Measurements from ENCODE around the gene MBNL1. TPM values are rescaled to one million over a fixed set of nuclear protein-coding genes. Genes with fewer than 3 reads are reported as not detected.

The MBNL1 gene
- total and polyA plus RNA-seq, 2 of the 4 experiments (the other 2 are of a cell fraction), result 127 to 664 TPM

GRCh38 chr3:152434142-152434541 is 165.4 kb downstream of the MBNL1 start:
- H4K20me1 ChIP-seq (ENCODE audit: insufficient read depth, low read length), result peaks cover 18% of the 10 kb centered on the region
- TF ChIP-seq BHLHE40 (IDR thresholded peaks at IDR 0.05; ENCODE audit: low read depth, low read length), result no peak
- TF ChIP-seq RFX5 (IDR thresholded peaks at IDR 0.05; ENCODE audit: low read depth, low read length), result no peak
- TF ChIP-seq ELK1 (IDR thresholded peaks at IDR 0.05; ENCODE audit: borderline replicate concordance, low read depth, low read length), result no peak
- TF ChIP-seq SMC3 (IDR thresholded peaks at IDR 0.05; ENCODE audit: low read depth, low read length), result no peak
- TF ChIP-seq MAFK (IDR thresholded peaks at IDR 0.05; ENCODE audit: low read depth, low read length), result no peak
- no peak for TF ChIP-seq CEBPB (IDR thresholded peaks at IDR 0.05; ENCODE audit: low read depth, low read length)
- no peak for TF ChIP-seq POLR2A (IDR thresholded peaks at IDR 0.05; ENCODE audit: low read depth, low read length)
- TF ChIP-seq FOS (IDR thresholded peaks at IDR 0.05; ENCODE audit: low read depth, low read length), result no peak
- TF ChIP-seq RCOR1 (IDR thresholded peaks at IDR 0.05; ENCODE audit: insufficient replicate concordance, low read length), result no peak
- TF ChIP-seq MAZ (IDR thresholded peaks at IDR 0.05; ENCODE audit: borderline replicate concordance, low read depth, low read length), result no peak
- no peak for TF ChIP-seq RAD21 (IDR thresholded peaks at IDR 0.05; ENCODE audit: low read length)
- TF ChIP-seq CTCF (conservative IDR thresholded peaks at IDR 0.05; ENCODE audit: low read depth, low read length), result no peak
- dilution Hi-C loops (cut with HindIII; ENCODE audit: low sequenced_read_pairs, unreplicated experiment), result no loop called here

More at GRCh38 chr3:152434142-152434541, 165.4 kb downstream of the MBNL1 start:
- peaks cover 8% of the 10 kb centered on the region for H3K4me1 ChIP-seq (ENCODE audit: control insufficient read depth, insufficient read depth, low read length)
- H3K9me1 ChIP-seq (ENCODE audit: insufficient read depth, low read length), result peaks cover 4% of the 10 kb centered on the region
- H3K56ac ChIP-seq (ENCODE audit: extremely low read depth, insufficient read depth, low read length), result no peak overlapping the region
- DNase-seq (no peak), ATAC-seq (ENCODE audit: low read depth) (no peak)
- no peak overlapping the region for H4K5ac ChIP-seq (ENCODE audit: low read depth, low read length)
- intact Hi-C loops (cut with micrococcal nuclease) (no loop called here), in situ Hi-C loops (cut with MboI; ENCODE audit: low sequenced_read_pairs) (no loop called here)
- CTCF ChIA-PET, result no interaction called here
- no peaks in the 10 kb centered on the region for H3K27me3 ChIP-seq (ENCODE audit: control insufficient read depth, insufficient read depth, low read length)
- no peak overlapping the region for H3K4ac ChIP-seq (ENCODE audit: low read depth, low read length)
- no peak overlapping the region for H2AFZ ChIP-seq (replicated peaks; ENCODE audit: low read length, poor library complexity)
- H2AK5ac ChIP-seq (ENCODE audit: low read depth, low read length), result no peak overlapping the region
- no peak overlapping the region for H3K4me3 ChIP-seq (ENCODE audit: insufficient read depth, low read depth, low read length)
- no peak overlapping the region for H2BK15ac ChIP-seq (ENCODE audit: low read depth, low read length)
- H3K4me2 ChIP-seq (ENCODE audit: low read depth, low read length), result no peak overlapping the region
- no peak overlapping the region for H2BK20ac ChIP-seq (ENCODE audit: low read depth, low read length)
- no peak overlapping the region for H4K91ac ChIP-seq (ENCODE audit: insufficient read depth, low read depth, low read length)
- peaks cover 2% of the 10 kb centered on the region; the same call in 1 of the 2 replicates for H3K9me3 ChIP-seq (ENCODE audit: control insufficient read depth, insufficient read depth, low read length)
- no peak overlapping the region for H3K27ac ChIP-seq (ENCODE audit: insufficient read depth, low read length)
- 100% methylated on average over 1 of the region's 2 CpGs; no CpG with 5 or more reads in 1 of the 2 experiments for WGBS, 2 experiments (ENCODE audit: extremely low coverage in 2 of 2, insufficient read length in 1 of 2)
- BruUV-seq (replicated peaks), result no TSS peak
- peaks cover 11 to 46% of the 10 kb centered on the region in 2 experiments; a peak in 3 of 4 replicates for H3K79me1 ChIP-seq (ENCODE audit: low read depth in 1 of 2, low read length in 2 of 2)
- no peak overlapping the region for H3K9ac ChIP-seq (ENCODE audit: low read depth, low read length)
- H3K14ac ChIP-seq (replicated peaks; ENCODE audit: low read depth, low read length), result no peak overlapping the region
- H3K23ac ChIP-seq (ENCODE audit: low read depth, low read length), result no peak overlapping the region
- POLR2A ChIA-PET (ENCODE audit: unreplicated experiment), result no interaction called here
- H2AK9ac ChIP-seq (replicated peaks; ENCODE audit: low read depth, low read length, poor library complexity), result no peak overlapping the region
- H2BK120ac ChIP-seq (ENCODE audit: low read depth, low read length), result no peak overlapping the region
- H3K18ac ChIP-seq (ENCODE audit: low read depth, low read length), result no peak overlapping the region
- H2BK5ac ChIP-seq (ENCODE audit: low read depth, low read length, poor library complexity, severe bottlenecking), result no peak overlapping the region
- H4K8ac ChIP-seq (ENCODE audit: low read depth in 2 of 2, low read length in 2 of 2), result no peak overlapping the region
- peaks cover 9% of the 10 kb centered on the region for H3K36me3 ChIP-seq (ENCODE audit: control insufficient read depth, insufficient read depth, low read length)
